OCI-LY1 (cell line): ENCODE results near the gene BCL2.

Experiments
- H2AFZ ChIP-seq: fragments of 200-600 bp; sonication (generic), shearing (Covaris generic); 2 replicates; pipeline ENCODE4 v1.6.0; 2014; ENCODE audit warnings: antibody characterized with exemption, mild to moderate bottlenecking, low read length
- H3F3A ChIP-seq: fragments of 200-600 bp; sonication (generic), shearing (Covaris generic); 2 replicates; pipeline ENCODE4 v1.6.0; 2014; ENCODE audit warnings: mild to moderate bottlenecking, antibody characterized with exemption, low read length, moderate library complexity; ENCODE audit not compliant: insufficient read depth
- H3K27ac ChIP-seq: fragments of 200-600 bp; sonication (generic); 2 replicates; pipeline ENCODE4 v1.5.1; 2014; ENCODE audit warnings: low read length, mixed run types, mild to moderate bottlenecking, low read depth; ENCODE audit not compliant: poor library complexity, severe bottlenecking
- H3K27me3 ChIP-seq: fragments of 200-600 bp; sonication (generic); 2 replicates; pipeline ENCODE4 v1.6.0; 2014; ENCODE audit warnings: antibody characterized with exemption, mild to moderate bottlenecking, low read length, moderate library complexity; ENCODE audit not compliant: insufficient read depth
- H3K36me3 ChIP-seq: fragments of 200-600 bp; sonication (generic); 2 replicates; pipeline ENCODE4 v1.6.1; 2014; ENCODE audit warnings: mild to moderate bottlenecking, antibody characterized with exemption, low read length, moderate library complexity, mixed read lengths; ENCODE audit not compliant: insufficient read depth
- H3K4me1 ChIP-seq: fragments of 200-600 bp; sonication (generic); 2 replicates; pipeline ENCODE4 v1.5.1; 2014; ENCODE audit warnings: mild to moderate bottlenecking, low read length, moderate library complexity; ENCODE audit not compliant: insufficient read depth, severe bottlenecking
- H3K4me2 ChIP-seq: fragments of 200-600 bp; sonication (generic), shearing (Covaris generic); 2 replicates; pipeline ENCODE4 v1.6.1; 2014; ENCODE audit warnings: low read length
- H3K4me3 ChIP-seq: fragments of 200-600 bp; sonication (generic); 2 replicates; pipeline ENCODE4 v1.5.1; 2014; ENCODE audit warnings: low read length, low read depth, mild to moderate bottlenecking, mixed read lengths; ENCODE audit not compliant: poor library complexity, severe bottlenecking
- H3K79me2 ChIP-seq: fragments of 200-600 bp; shearing (Covaris generic); 2 replicates; pipeline ENCODE4 v1.6.1; 2016; ENCODE audit warnings: mixed run types, low read length, mixed read lengths; ENCODE audit not compliant: insufficient read depth
- H3K9ac ChIP-seq: fragments of 200-600 bp; sonication (generic), shearing (Covaris generic); 2 replicates; pipeline ENCODE4 v1.6.1; 2014; ENCODE audit warnings: mild to moderate bottlenecking, low read length, mixed read lengths
- H3K9me2 ChIP-seq: fragments of 200-600 bp; sonication (generic), shearing (Covaris generic); 2 replicates; pipeline ENCODE4 v1.6.1; 2014; ENCODE audit warnings: low read depth, mild to moderate bottlenecking, low read length, mixed read lengths
- H3K9me3 ChIP-seq: fragments of 200-600 bp; shearing (Covaris generic); 2 replicates; pipeline ENCODE4 v1.6.1; 2014; ENCODE audit warnings: low read length, mixed read lengths
- H4K20me1 ChIP-seq: fragments of 200-600 bp; sonication (generic), shearing (Covaris generic); 2 replicates; pipeline ENCODE4 v1.6.0; 2016; ENCODE audit warnings: mild to moderate bottlenecking, low read length; ENCODE audit not compliant: insufficient read depth
- EZH2 ChIP-seq: fragments of 200-600 bp; sonication (generic), shearing (Covaris generic); IDR thresholded peaks from 2 replicates; pipeline ENCODE4 v1.8.0; 2017; ENCODE audit warnings: borderline replicate concordance, mixed run types, mild to moderate bottlenecking, antibody characterized with exemption, low read length, moderate library complexity, mixed read lengths
- TF ChIP-seq, protein P1 (sequence below): fragments of 200-600 bp; sonication (generic), shearing (Covaris generic); IDR thresholded peaks from 2 replicates; pipeline ENCODE4 v1.5.1; 2017; ENCODE audit warnings: mild to moderate bottlenecking, antibody characterized with exemption, low read length, moderate library complexity, mixed read lengths

The BCL2 gene

DNA sequence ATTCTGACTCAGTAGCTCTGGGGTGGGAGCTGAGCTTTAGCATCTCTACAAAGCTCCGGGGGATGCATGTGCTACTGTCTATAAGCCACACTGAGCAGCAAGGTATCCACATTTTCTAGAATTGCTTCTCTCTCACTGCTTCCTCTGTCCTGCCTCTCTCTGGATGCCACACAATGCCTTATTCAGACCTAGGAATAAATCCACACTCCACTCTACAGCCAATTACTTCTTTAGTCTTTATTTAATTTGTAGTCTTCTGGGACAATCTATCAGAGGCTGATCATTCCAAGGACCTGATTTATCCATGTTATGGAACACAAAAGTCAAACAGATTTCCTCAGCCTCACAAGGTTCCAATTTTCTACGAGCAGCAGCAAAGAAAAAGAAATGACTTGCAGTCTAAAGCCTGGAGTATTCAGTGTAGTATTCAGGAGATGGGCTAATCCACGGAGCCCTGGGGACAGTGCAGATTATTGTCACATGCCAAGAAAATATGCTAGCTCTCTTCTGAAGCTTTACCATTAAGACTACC is 4.4 kb downstream of the BCL2 start:
- Histone ChIP-seq H3F3A (peaks cover 3% of the 10 kb centered on the region; the same call in 1 of the 2 replicates), H3K9me2 (no peaks in the 10 kb centered on the region), H4K20me1 (no peaks in the 10 kb centered on the region), H3K27ac (peak overlapping the region; percentile 97), H3K4me3 (peak overlapping the region; percentile 88), H3K4me2 (peak overlapping the region; percentile 98), H3K79me2 (peaks cover 93% of the 10 kb centered on the region), H3K4me1 (peaks cover 50% of the 10 kb centered on the region), H3K36me3 (peaks cover 93% of the 10 kb centered on the region), H2AFZ (no peak overlapping the region), H3K9ac (peak overlapping the region; percentile 96), H3K9me3 (no peaks in the 10 kb centered on the region), H3K27me3 (no peaks in the 10 kb centered on the region)
- no peak for TF ChIP-seq EZH2
- TF ChIP-seq, protein P1, sequence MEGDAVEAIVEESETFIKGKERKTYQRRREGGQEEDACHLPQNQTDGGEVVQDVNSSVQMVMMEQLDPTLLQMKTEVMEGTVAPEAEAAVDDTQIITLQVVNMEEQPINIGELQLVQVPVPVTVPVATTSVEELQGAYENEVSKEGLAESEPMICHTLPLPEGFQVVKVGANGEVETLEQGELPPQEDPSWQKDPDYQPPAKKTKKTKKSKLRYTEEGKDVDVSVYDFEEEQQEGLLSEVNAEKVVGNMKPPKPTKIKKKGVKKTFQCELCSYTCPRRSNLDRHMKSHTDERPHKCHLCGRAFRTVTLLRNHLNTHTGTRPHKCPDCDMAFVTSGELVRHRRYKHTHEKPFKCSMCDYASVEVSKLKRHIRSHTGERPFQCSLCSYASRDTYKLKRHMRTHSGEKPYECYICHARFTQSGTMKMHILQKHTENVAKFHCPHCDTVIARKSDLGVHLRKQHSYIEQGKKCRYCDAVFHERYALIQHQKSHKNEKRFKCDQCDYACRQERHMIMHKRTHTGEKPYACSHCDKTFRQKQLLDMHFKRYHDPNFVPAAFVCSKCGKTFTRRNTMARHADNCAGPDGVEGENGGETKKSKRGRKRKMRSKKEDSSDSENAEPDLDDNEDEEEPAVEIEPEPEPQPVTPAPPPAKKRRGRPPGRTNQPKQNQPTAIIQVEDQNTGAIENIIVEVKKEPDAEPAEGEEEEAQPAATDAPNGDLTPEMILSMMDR, result no peak

DNA sequence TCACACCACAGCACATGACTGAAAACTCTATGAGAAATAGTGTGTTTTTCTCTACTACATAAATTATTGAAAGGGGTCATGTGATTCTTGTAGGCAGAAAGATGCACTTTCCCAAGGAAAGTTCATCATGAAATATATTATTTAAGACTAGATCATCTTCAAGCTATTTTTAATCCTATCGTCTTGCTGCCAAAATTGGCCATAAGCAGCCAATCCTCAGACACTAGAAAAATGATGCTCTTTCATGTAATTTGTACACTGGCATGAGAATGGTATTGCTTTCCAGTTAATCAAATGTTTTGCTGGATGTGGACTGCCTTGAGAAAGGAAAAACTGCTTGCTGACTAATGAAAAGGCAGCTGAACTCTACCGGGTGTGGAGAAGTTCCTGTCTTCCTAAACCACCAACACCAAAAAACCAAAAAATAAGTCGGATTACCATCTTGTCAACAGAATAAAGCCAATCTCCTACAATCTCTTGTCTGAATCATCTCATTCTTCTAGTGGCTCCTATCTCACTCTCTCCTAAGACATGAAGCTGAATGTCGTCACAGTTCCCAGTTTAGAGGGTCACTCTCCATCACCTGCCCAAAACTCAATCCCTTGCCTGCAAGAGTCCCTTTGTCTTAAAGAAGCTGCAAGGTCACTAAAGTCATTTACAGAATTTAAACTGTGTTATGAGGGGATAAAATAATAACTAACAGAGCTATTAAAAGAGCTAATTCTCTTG is 5.3 kb downstream of the BCL2 start:
- no peak for TF ChIP-seq EZH2
- TF ChIP-seq, protein P1, result no peak
- Histone ChIP-seq H3K36me3 (peaks cover 98% of the 10 kb centered on the region), H4K20me1 (no peaks in the 10 kb centered on the region), H3K27ac (peak overlapping the region; percentile 97), H3K9me3 (no peaks in the 10 kb centered on the region), H3K4me1 (peaks cover 60% of the 10 kb centered on the region), H3K79me2 (peaks cover 100% of the 10 kb centered on the region), H3K4me2 (peak overlapping the region; percentile 98), H3K4me3 (peak overlapping the region; percentile 88), H2AFZ (no peak overlapping the region), H3K9ac (peak overlapping the region; percentile 96), H3K9me2 (no peaks in the 10 kb centered on the region), H3F3A (peaks cover 3% of the 10 kb centered on the region; the same call in 1 of the 2 replicates), H3K27me3 (no peaks in the 10 kb centered on the region)

DNA sequence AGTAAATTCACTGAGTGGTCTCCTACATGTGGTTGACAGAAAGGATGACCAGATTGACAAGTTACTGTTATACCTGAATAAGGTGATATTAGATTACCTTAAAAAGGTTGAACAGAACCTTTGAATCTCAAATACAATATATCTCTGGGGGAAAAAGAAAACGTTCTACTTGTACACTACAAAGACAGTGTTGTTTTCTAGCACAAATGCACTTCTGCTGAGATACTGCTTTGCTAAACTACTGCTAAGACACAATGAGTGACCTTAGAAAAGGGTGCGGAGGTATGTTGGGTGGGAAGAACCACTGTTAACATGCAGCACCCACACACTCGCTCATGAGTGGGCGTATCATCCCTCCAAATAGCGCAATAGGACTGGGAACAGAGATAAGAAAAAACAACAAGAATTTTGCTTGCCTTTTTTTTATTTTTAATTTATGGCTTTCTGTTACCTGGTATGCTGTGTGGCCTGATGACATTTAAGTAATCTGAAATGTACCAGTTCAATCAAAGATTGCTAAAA is 6.1 kb downstream of the BCL2 start:
- peaks cover 68% of the 10 kb centered on the region for H3K4me1 ChIP-seq
- peaks cover 100% of the 10 kb centered on the region for H3K79me2 ChIP-seq
- peak overlapping the region; percentile 88 for H3K4me3 ChIP-seq
- no peaks in the 10 kb centered on the region for H4K20me1 ChIP-seq
- peak overlapping the region; percentile 98 for H3K4me2 ChIP-seq
- no peaks in the 10 kb centered on the region for H3K27me3 ChIP-seq
- H3K9me2 ChIP-seq, result no peaks in the 10 kb centered on the region
- H3K36me3 ChIP-seq, result peaks cover 98% of the 10 kb centered on the region
- H3K9me3 ChIP-seq, result no peaks in the 10 kb centered on the region
- peaks cover 3% of the 10 kb centered on the region; the same call in 1 of the 2 replicates for H3F3A ChIP-seq
- peak overlapping the region; percentile 97 for H3K27ac ChIP-seq
- H2AFZ ChIP-seq, result no peak overlapping the region
- TF ChIP-seq, protein P1, result no peak
- TF ChIP-seq EZH2, result no peak
- H3K9ac ChIP-seq, result peak overlapping the region; percentile 96
